NCI-H82 treated with DMSO at 0.1 percent for 48 hours (cell line): ENCODE results near the gene HTR2A.

Experiments
- DNase-seq: peaks from one replicate; lab custom pipeline; 2025; ENCODE audit not compliant: unreplicated experiment; lab: John Stamatoyannopoulos, UW

The HTR2A gene

DNA sequence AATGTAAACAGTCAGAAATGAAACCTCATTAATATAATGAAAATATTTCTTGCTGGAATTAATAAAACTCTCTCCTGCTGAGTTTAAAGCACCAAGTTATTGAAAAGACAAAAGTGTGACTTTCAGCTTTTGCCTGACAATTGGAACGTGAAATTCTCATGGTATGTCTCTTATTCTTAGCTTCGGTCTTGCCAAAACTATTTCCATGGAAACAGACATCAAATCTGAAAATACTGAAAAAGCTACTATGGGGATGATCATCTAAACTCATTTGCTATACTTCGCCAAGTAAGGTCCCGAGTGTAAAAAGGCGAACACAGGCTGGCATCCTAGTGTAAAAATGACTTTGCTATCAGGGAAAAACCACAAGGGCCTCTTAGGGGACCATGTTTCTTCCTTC is 22.8 kb downstream of the HTR2A start:
- no peak for DNase-seq

DNA sequence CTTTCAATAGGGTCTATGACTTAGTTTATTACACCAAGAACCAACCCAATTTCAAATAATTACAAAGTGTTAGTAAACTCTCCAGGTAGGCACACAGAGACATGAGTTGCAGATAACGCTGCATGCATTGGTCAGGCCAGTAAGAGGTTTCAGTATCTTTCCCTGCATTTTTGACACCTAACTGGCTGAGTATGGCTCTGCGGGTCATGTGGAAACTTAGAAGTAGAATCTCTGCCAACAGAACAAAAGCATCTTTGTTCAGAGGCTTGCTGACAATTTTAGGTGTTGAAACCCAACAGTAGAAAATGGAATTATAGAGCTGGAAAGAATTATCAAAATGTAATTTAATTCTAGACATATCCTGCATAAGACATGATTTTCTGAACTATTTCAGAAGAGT is 25.3 kb downstream of the HTR2A start:
- DNase-seq = no peak

DNA sequence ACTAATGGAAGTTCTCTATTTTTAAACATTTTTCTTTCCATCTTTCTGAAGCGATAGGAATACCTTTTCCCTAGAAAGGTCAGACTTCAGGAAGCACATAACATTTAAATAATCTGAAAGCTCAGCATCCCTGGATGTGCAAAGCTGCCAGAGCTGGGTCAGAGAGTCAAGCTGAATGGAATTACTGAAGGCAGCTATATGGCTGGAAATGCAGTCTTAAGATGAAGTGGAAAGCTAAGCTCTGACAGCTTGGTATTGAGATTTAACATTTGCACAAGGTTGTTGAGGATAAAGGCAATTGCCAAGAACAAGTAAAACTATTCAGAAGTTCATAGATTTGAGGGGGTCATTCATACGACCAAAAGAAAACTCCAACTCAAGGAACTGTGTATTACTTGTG is 28.8 kb downstream of the HTR2A start:
- DNase-seq = no peak

DNA sequence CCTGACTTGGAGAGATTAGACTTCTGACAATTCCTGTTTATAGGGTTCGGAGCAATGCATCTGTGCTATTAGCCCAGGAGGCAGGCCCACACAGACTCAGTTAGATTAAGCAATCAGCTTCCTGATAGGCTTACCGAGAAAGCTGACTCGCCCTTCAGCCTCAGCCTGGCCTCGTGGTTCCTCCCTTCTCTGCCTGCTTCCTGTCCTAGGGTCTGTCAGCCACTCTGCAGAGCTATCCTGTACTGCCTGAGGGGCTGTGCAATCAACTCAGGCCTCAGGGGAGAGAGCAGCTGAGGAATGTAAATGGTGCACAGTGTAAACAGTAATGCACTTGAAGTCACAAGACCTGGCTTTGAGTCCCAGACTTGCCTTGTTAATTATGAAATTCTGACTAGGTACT is 30.7 kb downstream of the HTR2A start:
- DNase-seq = peak; percentile 87

DNA sequence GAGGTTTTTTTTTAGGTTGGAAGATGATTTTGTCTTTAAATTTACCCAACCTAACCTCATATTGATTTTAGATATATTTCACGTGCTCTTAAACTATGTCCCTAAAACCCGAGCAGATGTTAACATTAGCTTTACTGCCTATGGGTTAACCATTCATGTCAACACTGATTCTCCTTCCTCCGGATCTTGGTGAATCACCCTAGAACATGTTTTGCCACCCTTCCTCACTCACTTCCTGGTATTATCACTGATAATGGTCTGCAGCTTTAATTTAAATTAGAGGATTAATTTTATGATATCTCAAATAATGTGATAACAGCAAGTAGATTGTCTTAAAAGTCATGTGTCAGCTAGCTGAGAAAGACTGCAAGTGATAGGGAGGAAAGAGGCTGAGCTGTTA is 31.9 kb downstream of the HTR2A start:
- peak; percentile 45 for DNase-seq

DNA sequence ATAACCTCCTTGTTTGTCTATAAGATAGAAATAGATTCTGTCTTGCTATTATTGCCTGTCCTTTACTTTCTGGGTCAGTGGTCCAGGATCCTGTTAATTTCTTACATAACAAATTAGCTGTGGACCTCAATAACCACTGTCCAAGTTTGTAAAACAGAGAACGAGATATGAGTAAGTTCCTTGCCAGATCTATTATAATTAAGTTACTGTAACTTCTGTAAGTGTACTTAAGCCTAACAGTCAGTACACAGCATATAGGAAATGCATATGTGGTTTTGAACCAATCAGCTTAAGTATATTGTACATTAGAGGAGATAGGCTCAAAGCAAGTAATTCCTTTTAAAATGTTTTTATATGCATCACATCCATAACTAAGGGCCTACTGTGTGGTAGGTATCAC is 34.9 kb downstream of the HTR2A start:
- DNase-seq = no peak

DNA sequence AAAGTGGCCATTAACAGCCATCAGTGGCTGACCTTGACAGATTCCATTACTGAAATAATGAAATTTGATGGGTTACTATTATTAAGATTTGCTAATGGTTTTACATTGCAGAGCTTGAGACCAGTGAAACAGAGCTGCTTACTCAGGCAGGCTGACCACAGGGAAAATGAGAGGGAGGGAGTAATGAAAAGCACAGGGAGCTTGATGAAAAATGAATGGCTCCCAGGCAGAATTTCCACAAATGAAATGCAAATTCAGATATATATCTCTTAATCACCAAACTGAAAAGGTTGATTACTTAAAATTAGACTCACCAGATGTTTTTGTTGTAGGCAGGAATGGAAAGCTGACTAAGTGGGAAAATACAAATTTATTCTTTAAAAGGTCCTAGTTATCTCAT is 36.1 kb downstream of the HTR2A start:
- DNase-seq = no peak

DNA sequence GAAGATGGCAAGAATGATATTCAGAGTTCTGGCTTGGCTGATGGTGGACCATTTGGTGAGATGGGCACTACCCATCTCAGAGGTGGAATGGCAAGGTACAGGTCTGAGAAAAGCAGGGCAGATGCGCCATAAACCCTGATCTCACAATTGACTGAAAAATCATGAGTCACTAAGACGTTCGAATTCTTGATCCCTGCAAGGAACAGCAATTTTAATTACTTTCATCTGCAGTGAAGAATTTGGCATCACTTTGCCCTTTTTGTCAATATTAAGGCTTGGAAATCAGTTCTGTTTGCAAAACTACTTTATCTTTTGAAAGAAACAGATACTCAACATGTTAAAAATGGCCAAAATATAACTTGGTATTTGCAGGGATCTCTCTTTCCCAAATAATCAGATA is 38.1 kb downstream of the HTR2A start:
- no peak for DNase-seq

DNA sequence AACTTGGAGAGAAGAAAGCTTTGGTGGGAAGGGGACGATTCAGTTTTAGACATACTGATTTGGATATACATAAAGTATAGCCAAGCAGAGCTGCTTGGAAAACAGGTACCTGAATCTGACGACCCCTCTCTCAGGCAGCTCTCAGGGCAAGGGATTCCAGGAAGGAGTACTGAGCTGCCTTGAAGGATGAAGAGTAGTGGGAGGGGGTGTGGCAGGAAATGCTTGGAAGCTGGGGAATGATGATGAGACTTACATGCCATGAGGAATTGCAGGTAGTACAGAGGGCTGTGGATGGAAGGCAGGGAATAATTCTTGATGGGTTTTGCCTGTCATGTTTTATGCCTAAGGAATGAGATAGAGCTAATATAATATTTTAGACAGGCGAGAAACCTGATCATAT is 38.7 kb downstream of the HTR2A start:
- no peak for DNase-seq

DNA sequence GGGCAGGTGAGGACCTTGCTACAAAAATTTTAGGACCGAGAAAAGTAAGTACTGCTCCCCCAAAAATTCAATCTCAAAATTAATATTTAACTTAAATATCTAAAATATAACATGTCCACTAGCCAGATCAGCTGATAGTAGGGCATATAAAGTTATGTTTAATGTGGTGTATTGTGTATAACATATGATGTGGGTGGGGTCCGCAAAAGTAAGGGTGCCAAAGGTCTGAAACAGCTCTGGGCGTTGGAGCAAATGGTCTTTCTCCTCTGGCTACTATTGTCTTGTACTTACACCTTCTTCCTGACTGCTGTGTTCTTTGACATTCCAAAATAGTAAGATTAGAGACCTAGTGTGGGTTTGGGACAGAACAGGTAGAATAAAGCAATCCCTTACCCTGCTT is 41.2 kb downstream of the HTR2A start:
- DNase-seq = no peak

DNA sequence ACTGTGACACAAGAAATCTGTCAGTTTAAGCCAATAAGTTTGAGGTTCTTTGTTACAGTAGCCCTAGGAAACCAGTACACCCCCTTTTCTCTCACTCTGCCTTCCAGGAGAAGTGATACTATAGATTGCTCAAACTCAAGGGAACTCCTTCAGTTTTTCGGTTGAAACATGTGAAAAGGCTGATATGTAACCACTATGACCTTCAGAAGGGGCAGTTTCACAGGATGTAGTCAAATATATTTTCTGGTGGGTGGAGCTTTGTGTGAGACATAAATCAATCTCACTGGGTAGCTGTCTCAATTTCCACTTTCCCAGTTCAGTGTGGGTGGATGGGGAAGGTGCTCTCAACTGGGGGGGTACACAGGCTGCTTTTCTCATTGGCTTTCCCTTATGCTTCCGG is 41.7 kb downstream of the HTR2A start:
- no peak for DNase-seq

DNA sequence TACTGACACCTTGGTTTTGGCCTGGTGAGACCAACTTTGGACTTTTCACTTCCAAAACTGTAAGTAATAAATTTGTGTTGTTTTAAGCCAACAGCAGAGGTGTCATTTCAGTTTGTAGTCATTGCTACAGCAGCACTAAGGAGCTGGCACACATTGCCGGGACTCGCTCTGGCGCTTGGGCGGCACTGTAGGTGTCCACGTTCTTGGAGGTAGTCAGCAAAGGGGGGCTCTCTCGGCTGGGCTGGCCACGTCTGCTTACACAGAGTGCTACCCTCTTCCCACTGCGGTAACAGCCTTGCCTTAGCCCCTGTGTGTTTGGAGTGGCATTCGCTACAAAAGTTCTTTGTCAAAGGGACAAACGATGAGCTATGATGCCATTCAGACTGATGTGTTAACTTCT is 44.7 kb downstream of the HTR2A start:
- DNase-seq = no peak

DNA sequence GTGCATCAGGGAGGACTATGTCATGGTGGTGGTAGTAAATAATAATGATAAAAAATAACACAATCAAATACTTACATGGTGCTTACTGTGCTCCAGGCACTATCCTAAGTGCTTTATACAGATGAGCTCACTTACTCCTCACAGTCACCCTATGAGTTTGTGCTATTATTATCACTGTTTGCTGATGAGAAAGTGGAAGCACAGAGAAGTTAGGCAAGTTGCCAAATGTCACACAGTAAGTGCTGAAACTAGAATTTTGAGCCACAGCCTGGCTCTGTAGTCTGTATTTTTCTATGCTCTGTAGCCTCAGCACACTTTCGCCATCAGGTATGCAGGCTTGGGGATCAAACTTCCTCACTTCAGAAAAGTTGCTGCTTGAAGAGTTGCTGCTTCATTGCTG is 46.6 kb downstream of the HTR2A start:
- no peak for DNase-seq

DNA sequence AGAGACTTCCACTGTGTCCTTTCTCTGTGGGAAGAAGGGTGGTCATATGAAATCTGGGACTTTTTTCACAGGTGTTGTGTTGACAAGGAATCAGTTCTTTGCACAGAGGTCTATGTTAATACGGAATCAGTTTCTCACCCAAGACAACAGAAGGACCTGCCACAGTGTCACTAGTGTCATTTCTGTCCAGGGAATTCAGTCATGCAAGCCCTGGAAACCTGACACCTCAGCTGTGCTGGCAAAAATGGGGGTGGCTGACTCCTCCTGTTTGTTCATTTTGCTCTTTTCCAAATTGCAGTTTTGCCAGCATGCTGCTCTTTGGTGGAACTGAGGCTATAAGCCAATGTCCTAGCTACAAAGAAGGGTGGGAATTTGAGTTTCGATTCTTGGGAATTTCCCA is 50.1 kb downstream of the HTR2A start:
- DNase-seq = no peak

DNA sequence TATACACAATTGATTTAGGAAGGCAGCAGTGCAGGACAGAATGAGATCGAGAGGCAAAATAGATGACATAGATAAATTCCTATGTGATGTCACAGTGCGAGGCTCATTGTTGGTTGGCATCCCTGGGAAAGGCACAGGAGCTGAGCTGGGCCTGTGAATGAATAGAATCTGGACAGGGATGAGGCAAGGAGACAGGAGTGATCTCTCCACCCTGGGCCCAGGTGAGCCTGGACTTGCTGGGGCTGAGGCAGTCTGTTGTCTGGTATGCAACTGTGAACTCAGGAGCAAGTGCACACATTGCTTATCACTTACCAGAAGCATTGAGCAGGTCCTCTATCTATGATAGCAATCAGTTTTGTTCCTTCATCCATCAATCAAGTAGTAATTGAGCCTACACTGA is 51.7 kb downstream of the HTR2A start:
- DNase-seq = no peak

DNA sequence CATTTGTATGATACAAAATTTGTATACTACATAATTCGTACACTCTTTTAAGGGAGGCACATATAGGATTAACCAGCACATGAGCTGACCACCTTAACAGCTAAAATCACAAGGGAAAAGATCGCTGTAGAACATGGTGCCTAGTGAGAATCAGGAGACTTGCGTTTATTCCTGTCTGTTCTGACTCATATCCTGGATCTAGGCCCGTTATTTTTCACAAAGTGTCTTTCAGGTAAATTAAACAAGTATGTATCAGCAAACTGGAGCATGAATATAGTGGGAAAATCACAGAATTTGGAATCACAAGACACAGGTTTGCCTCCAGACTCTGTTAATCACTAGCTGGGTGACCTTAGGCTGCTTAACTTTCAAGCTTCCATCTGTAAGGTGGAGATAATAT is 52.4 kb downstream of the HTR2A start:
- DNase-seq = no peak

DNA sequence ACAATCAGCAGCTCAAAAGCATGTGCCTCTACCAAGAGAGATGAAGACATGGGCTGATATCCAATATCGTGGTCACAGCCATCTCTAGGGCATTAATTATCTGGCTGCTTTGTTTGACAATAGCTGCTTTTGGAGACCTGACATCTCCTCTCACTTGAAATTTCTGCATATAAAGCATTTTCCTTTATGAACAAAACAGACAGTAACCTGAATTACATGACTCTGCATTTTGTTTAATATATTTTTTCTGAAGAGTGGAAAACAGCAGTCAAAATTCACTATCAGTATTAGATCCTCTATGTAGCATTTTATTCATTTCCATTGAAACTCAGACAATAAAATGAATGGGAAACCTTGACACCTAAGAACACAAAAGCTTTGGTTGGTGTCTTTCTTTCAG is 57.5 kb downstream of the HTR2A start:
- DNase-seq = no peak

DNA sequence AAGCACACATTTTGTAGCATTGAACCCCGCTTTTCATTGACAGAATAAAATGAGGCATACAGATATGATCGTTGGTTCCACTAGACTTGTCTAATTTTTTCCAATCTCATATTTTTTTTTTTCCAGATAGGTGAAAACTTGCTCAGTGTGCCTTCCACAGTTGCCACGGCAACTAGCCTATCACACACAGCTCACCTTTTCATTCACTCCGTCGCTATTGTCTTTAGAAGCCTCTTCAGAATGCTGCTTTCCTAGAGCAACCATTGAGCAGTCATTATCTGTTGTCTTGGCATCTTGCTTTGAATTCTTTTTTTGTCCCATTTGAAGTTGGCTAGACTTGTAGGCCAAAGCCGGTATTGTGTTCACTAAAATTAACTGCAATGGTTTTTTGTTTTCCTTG is 62.2 kb downstream of the HTR2A start:
- DNase-seq = no peak

DNA sequence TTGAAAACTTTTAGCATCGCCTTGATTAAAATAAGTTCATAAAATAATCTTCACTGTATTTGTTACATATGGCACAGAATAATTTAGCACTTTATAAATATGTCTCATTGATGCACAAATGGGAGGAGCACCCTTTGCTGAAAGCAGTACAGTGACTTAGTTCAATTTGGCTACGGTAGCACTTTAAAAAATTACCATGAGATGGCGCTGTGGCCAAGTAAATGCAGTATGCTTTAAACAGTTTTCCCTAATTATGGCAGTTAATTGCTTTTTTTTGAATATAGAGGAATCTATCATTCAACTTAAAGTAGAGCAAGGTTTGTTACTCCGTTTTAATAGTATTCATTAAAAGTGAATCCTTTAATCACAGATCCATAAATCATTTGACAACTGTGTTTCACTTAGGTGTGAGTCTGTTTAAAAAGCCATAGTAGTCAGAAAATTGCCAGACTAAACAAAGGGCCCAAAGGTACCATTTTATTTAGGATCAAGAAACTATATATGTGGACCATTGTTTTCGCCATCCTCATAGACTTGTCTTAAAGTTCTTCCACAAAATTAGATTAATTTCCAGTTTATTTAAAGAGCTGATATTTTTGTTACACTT is 65.2 kb downstream of the HTR2A start:
- DNase-seq = peak; percentile 51

DNA sequence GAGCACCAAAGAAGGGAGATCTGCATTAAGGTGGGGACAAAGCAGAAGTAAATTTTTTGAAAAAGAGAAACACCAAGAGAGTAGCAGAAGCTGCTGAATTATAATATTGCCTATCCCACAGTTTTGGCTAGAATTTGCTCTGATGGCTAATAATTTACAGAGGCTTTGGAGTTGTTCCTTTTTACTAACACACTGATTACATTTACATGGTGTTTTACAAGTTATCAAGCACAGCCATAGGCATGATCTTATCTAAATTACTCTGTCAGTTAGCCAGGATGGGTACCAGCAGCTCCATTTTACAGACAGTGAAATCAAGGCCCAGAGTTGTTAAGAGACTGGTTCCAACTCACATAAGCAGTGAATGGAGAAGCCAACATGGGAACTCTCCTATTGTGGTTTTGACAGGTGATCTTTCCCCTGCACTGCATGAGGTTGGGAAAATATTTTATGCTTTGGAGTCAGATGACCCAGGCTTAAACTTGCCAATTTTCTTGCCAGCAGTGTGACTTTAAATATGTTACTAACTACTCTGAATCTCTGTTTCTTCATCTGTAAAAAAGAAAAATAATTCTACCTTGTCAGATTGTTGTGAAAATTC is 66.3 kb downstream of the HTR2A start:
- DNase-seq = no peak

DNA sequence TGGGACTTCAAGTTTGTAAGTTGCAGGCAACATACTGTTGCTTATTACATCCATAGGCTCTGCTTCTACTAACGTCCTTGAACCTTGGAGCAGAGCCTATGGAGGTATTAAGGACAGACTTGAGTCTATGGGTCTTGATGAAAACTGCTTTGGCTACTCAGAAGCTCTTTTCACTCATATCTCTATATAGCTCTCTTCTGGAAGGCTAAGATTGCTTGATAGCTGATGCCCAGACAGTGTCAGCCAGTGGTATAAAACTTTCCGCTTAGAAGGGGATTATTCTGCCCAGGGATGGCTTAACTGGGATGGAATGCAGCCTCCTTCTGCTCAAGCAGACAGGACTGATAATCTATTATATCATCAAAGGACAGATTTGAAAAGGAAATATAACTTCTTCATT is 74.3 kb downstream of the HTR2A start:
- peak; percentile 28 for DNase-seq

DNA sequence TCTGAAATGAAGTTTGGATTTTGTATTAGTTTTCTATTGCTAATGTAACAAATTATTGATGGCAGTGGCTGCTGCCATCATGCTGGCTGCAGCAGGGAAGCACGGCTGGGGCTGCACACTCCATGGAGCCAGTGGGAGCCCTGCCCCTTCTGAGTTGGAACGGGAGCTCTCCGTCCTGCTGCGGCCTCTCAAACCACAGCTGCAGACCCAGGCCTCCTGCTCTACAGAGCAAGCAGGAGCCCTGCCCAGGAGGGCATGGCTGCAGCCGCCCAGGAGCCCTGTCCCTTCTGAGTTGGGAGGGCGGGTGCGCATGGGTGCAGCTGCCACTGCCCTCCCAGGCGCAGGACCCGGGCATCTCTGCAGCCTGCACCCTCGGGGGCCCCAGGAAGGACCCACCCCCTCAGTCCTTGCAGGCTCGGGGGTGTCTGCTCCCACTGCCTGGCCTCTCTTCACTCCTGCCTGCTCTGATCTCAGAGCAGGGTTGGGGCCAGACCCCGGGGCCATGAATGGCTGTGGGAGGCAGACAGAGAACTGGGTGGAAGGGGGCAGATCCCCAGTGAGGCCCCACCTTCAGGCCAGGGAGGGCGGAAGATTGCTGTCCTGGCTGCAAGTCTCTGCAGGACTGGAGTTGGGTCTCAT is 78.9 kb downstream of the HTR2A start:
- DNase-seq = no peak

DNA sequence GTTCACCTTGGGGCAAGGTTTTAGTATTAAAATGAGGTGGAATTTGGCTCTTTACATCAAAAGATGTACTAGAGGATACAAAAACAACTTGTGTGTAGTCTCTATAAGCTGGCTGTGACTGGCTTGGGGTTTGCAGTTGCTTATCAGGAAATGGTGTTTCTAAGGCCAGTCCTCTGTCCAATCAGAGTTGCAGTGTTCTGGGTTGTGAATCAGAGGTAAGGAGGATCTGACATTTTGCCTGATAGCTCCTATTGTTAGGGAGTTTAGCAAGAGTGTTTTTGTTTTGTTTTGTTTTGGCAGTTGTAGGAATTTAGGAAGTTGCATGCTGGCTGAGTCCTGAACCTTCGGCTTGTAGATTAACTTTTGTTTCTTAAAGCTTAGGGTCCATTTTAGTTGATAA is 79.8 kb downstream of the HTR2A start:
- DNase-seq = no peak
